ES-I3 (cell line): ENCODE results near the gene TMEM61.
"Not testable (repeated sequence)": the region's sequence is repeated elsewhere in the genome, so short reads cannot be mapped to it uniquely, and the experiment has no call there.

Experiments used
- H3K36me3 ChIP-seq: 2 replicates; pipeline ENCODE4 v1.6.1; 2013; ENCODE audit warnings: mild to moderate bottlenecking, low read length, control low read depth, moderate library complexity; ENCODE audit not compliant: insufficient read depth
- H3K4me1 ChIP-seq: 2 replicates; pipeline ENCODE4 v1.6.1; 2013; ENCODE audit warnings: mild to moderate bottlenecking, control low read depth, low read length; ENCODE audit not compliant: insufficient read depth
- H3K9ac ChIP-seq: 2 replicates; pipeline ENCODE4 v1.6.1; 2013; ENCODE audit warnings: low read depth, mild to moderate bottlenecking, low read length, moderate library complexity
- H3K9me3 ChIP-seq: 2 replicates; pipeline ENCODE4 v1.6.1; 2013; ENCODE audit warnings: mild to moderate bottlenecking, low read length, moderate library complexity; ENCODE audit not compliant: control insufficient read depth, insufficient read depth

Gene TMEM61

DNA sequence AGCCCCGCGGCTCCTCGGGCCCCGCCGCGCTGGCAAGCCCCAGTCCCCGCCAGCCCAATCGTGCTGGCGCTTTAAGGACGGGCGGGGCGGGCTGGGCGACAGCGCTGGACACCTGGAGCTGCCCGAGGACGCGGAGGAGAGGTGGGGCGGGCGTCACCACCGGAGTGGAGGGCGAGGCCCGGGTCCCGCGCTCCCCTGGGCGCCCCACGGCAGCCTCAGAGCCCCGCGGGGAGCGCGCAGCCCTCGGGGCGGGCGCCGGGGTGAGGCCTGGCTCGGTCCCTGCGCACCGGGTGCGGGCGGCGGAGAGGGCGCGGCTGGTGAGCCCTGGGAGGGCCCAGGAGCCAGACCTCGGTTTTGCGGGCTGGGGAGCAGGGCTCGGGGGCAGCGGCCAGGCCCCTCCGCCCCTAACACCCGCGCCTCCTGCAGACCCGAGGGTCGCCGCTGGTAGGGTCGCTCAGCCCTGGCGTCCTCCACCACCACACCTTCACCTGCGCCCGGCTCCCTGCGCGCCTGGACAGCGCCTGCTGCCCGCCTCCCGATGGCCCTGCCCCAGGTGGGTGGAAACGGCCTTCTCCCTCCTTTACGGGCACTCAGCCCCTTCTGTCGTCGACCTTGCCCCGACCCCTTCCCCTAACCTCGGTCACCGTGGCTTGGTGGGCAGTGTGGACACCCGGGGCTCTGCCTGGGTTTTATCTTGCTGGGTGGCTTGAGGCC lies at the start of gene TMEM61:
Gene TMEM61, plus strand, starts transcription at position 101 of the 714 bp plus-strand sequence. Its CDS starts 438 bp downstream, at position 539.
- H3K4me1 ChIP-seq: peaks cover 7% of the 10 kb centered on the region; the same call in 1 of the 2 replicates
- no peaks in the 10 kb centered on the region for H3K36me3 ChIP-seq
- H3K9ac ChIP-seq: peak within 1 kb of the TSS; percentile 58; the same call in 1 of the 2 replicates
- H3K9me3 ChIP-seq: no peaks in the 10 kb centered on the region

DNA sequence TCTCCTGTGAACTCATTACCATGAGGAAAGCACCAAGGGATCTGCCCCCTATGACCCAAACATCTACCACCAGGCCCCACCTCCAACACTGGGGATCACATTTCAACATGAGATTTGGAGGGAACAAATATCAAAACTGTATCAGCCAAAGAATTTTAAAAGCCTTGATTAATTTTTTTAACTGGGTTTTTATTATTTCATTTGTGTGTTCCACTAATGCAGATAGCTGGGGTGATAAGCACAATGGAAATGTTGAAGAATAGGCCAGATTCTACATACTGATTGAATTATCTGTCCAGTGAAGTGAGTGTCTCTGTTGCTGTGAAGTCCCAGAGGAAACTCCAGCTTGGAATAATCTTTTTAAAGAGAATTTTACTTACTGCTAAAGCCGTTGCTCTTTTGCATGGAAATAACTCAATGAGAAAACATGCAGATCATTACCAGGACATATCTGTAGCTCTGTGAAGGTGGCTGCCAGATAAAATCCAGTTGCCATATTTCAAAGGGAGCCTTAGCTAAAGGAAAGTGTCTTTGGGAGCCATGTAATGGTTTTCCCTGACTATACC lies 49.1 kb upstream of the TMEM61 start:
- Histone ChIP-seq H3K4me1 (no peaks in the 10 kb centered on the region), H3K9ac (no peak overlapping the region), H3K9me3 (peaks cover 2% of the 10 kb centered on the region; the same call in 1 of the 2 replicates), H3K36me3 (no peaks in the 10 kb centered on the region)

DNA sequence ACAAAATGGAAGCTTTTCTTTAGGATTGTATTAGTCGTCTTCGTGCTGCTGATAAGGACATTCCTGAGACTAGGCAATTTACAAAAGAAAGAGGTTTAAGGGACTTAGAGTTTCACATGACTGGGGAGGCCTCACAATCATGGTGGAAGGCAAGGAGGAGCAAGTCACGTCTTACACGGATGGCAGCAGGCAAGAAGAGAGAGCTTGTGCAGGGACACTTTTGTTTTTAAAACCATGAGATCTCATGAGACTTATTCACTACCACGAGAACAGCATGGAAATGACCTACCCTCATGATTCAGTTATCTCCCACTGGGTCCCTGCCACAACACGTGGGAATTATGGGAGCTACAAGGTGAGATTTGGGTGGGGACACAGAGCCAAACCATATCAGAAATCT lies 46.3 kb upstream of the TMEM61 start:
- H3K4me1 ChIP-seq, H3K9ac ChIP-seq, H3K36me3 ChIP-seq, H3K9me3 ChIP-seq: not testable (repeated sequence)

DNA sequence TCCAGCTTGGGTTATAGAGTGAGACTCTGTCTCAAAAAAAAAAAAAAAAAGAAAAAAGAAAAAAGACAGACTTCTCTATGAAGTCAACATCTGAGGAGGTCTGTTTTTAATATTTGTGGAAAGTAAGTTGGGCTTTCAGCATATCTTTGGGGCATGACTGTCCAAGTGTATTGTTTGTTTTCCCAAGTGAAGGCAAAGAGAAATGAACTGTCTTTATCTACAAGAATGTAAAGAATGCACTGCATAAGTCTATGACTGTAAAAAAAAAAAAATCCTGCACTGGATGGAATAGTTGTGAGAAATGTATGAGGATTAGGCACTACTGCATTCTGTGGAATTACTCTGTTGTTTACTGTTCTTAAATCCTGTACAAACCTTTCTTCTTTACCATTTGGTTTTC lies 45.6 kb upstream of the TMEM61 start:
- H3K36me3 ChIP-seq: no peaks in the 10 kb centered on the region
- peaks cover 2% of the 10 kb centered on the region; the same call in 1 of the 2 replicates for H3K9me3 ChIP-seq
- no peak overlapping the region for H3K9ac ChIP-seq
- peaks cover 11% of the 10 kb centered on the region; the same call in 1 of the 2 replicates for H3K4me1 ChIP-seq

DNA sequence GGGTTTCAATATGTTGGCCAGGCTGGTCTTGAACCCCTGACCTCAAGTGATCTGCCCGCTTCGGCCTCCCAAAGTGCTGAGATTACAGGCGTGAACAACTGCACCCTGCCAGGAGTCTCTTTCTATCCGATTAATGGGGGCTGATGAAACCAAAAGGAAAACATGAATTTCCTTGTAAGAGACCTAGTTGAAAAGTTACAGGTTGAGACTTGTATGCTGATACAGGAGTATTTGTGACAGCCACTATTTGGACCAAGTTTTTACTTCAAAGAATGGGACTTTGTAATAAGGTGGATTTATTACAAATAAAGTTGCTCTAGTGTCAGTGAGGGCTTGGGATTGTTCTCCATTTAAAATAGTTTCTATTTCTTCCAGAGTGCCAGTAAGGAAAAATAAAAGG lies 43.6 kb upstream of the TMEM61 start:
- H3K9ac ChIP-seq: no peak overlapping the region
- peaks cover 2% of the 10 kb centered on the region; the same call in 1 of the 2 replicates for H3K9me3 ChIP-seq
- no peaks in the 10 kb centered on the region for H3K36me3 ChIP-seq
- H3K4me1 ChIP-seq: peaks cover 11% of the 10 kb centered on the region; the same call in 1 of the 2 replicates

DNA sequence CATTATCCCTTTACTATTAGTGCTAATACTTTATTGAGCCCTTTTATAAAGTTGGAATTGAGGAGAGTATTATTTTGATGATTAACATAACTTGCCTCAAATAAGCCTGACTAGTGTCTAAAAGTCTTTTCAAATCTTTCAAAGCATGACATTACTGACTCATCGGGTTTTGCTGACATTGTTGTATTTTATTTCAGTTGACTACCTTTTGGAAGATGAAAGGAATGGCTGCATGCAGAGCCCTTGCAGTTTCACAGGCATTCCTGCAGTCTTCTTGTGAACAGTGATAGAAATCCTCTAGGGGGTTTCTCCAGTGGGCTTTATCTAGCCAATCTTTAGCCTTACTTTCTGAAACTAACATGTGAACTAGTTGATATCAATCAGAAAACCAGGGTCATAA lies 43.0 kb upstream of the TMEM61 start:
- Histone ChIP-seq H3K4me1 (peaks cover 11% of the 10 kb centered on the region; the same call in 1 of the 2 replicates), H3K36me3 (no peaks in the 10 kb centered on the region), H3K9ac (no peak overlapping the region), H3K9me3 (peaks cover 2% of the 10 kb centered on the region; the same call in 1 of the 2 replicates)

DNA sequence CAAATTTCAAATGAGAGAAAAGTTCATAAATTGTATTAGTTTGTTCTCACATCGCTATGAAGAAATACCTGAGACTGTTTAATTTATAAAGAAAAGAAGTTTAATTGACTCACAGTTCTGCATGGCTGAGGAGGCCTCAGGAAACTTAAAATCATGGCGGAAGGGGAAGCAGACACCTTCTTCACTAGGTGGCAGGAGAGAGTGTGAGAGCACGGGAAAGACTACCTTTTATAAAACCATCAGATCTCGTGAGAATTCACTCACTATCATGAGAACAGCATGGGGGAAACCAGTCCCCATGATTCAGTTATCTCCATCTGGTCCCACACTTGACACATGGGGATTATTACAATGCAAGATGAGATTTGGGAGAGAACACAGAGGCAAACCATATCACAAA lies 41.5 kb upstream of the TMEM61 start:
- H3K4me1 ChIP-seq: peaks cover 11% of the 10 kb centered on the region; the same call in 1 of the 2 replicates
- H3K36me3 ChIP-seq, H3K9me3 ChIP-seq, H3K9ac ChIP-seq: not testable (repeated sequence)

DNA sequence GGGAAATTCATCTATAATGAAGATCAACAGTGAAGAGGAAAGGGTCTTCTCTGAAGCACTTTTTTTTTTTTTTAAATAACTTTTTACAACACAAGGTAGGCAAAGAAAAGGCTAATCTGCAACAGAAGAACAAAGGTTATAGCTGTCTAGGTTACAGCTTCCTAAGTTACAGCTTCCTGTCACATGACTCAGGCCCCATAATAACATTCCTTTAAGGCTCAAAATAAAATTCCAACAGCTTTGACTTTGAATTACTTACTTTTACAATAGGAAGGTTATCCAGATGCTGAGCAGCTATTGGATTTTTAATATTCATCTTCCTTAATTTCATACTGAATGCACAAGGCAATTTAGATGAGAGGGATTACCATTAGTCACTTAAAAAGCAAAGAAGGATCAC lies 40.4 kb upstream of the TMEM61 start:
- Histone ChIP-seq H3K4me1 (peaks cover 11% of the 10 kb centered on the region; the same call in 1 of the 2 replicates), H3K36me3 (no peaks in the 10 kb centered on the region), H3K9ac (no peak overlapping the region), H3K9me3 (no peaks in the 10 kb centered on the region; the same call in 1 of the 2 replicates)

DNA sequence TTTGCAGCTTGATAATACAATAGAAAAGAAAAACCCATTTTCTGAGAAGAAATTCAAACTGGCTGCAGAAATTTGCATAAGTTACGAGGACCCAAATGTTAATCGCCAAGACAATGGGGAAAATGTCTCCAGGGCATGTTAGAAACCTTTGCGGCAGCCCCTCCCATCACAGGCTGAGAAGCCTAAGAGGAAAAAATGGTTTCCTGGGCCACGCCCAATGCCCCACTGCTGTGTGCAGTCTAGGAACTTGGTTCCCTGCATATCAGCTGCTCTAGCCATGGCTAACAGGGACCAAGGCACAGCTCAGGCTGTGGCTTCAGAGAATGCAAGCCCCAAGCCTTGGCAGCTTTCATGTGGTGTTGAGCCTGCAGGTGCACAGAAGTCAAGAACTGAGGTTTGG lies 37.5 kb upstream of the TMEM61 start:
- peaks cover 6% of the 10 kb centered on the region; the same call in 1 of the 2 replicates for H3K4me1 ChIP-seq
- H3K36me3 ChIP-seq: no peaks in the 10 kb centered on the region
- H3K9me3 ChIP-seq: no peaks in the 10 kb centered on the region; the same call in 1 of the 2 replicates
- no peak overlapping the region for H3K9ac ChIP-seq

DNA sequence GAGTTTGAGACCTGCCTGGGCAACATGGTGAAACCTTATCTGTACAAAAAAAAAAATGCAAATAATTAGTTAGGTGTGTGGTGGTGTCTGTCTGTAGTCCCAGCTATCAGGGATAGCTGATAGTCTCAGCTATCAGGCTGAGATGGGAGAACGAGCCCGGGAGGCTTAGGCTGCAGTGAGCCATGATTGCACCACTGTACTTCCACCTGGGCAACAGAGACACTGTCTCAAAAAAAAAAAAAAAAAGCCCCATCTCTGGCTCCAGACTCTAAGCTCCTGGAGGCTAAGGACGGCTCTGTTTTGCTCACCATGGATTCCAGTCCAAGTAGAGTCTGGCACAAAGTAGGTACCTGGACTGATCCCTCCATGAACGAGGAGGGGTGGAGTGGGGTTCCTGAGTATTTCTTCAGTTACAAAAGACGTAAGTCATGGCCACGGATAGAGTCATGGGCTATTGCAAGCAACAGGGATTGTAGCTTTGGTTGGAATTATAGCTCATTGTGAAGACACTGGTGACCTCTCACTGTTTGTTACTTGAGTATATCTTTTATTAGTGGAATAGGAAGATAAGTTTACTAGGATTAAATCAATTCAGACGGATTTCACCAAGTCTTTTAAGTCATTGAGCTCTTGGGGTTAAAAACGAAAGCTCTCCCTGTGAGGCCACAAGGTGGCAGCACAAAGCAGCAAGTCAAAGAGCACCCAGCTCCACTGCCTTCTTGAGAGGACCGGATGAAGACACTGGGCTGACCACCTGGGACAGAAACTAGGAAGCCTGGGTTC lies 35.6 kb upstream of the TMEM61 start:
- no peaks in the 10 kb centered on the region for H3K4me1 ChIP-seq
- no peaks in the 10 kb centered on the region; the same call in 1 of the 2 replicates for H3K9me3 ChIP-seq
- H3K9ac ChIP-seq: no peak overlapping the region
- H3K36me3 ChIP-seq: no peaks in the 10 kb centered on the region

DNA sequence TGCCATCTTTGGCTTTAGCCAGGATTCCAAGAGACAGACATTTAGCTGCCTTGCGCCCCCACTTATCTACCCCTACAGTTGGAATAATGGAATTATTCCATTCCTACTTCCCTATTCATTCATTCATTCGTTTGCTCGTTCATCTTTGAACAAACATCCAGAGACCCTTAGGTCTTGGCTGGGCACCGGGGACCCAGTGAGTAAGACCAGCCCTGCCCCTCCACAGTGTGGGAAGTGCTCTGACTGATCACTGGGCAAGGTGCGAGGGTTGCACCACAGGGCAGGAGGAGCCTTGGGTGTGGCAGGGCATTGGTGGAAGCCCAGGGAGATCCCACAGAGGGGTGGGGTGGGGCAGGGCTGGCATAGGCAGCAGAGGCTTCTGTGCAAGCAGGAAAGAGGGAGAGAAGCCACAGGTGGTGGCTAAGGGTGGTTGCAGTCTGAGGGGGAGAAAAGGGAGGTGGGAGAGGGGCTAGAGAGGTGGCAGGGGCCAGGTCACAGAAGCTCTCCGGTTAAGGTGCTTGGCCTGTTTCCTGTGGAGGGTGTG lies 35.0 kb upstream of the TMEM61 start:
- no peaks in the 10 kb centered on the region; the same call in 1 of the 2 replicates for H3K4me1 ChIP-seq
- no peaks in the 10 kb centered on the region; the same call in 1 of the 2 replicates for H3K9me3 ChIP-seq
- no peaks in the 10 kb centered on the region for H3K36me3 ChIP-seq
- no peak overlapping the region for H3K9ac ChIP-seq

DNA sequence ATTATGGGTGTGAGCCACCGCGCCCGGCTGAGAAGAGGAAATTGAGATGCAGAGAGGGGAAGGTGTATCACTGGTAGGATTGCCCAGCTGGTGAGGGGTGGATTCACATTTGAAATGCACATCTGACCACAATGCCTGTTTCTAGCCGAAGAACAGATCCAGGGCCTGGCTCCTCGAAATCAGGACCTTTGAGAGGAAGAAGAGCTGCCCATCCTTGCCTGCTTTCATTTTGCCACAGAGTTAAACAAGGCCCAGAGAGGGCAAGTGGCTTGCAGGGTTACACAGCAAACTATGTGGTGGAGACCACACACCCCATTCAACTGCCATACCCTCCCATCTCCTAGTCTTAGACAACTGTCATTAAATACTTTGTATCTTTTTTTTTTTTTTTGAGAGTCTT lies 32.9 kb upstream of the TMEM61 start:
- Histone ChIP-seq H3K36me3 (no peaks in the 10 kb centered on the region), H3K4me1 (no peaks in the 10 kb centered on the region; the same call in 1 of the 2 replicates), H3K9me3 (no peaks in the 10 kb centered on the region; the same call in 1 of the 2 replicates), H3K9ac (no peak overlapping the region)

DNA sequence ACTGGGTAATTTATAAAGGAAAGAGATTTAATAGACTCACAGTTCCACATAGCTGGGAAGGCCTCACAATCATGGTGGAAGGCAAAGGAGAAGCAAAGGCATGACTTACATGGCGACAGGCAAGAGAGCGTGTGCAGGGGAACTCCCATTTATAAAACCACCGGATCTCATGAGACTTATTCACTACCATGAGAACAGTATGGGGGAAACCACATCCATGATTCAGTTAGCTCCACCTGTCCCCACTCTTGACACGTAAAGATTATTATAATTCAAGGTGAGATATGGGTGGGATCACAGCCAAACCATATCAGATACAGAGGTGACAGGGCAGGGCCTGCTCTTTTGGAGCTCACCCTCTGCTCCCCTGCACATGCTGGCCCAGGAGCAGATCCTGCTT lies 31.4 kb upstream of the TMEM61 start:
- Histone ChIP-seq H3K36me3 (no peaks in the 10 kb centered on the region), H3K9me3 (no peaks in the 10 kb centered on the region; the same call in 1 of the 2 replicates), H3K4me1 (no peaks in the 10 kb centered on the region; the same call in 1 of the 2 replicates), H3K9ac (no peak overlapping the region)

DNA sequence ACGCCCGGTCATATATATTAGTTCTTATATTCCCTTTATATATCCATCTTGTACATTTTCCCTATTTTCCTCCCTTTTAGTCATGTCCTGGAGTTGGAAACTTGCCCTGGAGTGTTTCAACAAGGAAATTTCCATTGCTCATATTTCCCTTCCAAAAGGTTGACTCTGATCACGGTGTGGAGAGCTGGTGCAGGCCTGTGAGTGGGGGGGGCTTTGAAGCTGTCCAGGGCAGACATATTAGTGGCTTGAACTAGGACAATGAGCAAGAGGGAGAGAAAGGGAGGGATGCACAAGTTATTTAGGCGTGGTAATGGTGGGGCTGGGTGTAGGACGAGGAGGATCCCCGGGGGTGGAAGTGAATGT lies 30.4 kb upstream of the TMEM61 start:
- Histone ChIP-seq H3K4me1 (no peaks in the 10 kb centered on the region; the same call in 1 of the 2 replicates), H3K36me3 (no peaks in the 10 kb centered on the region), H3K9me3 (no peaks in the 10 kb centered on the region; the same call in 1 of the 2 replicates), H3K9ac (peak overlapping the region; percentile 23; the same call in 1 of the 2 replicates)
